Activated CD4-positive, alpha-beta T cell treated with anti-CD3 and anti-CD28 coated beads, Interleukin-2, Interleukin-6, amounts not matched to agents 100 ng/mL and 50 ng/mL, durations not matched to agents 16 hours and 8 hours (primary cell): ENCODE measurements around the gene LRRC4C.

Source experiments
- DNase-seq: peaks from one replicate; pipeline ENCODE4 v3.0.0-alpha.2; 2020

The LRRC4C gene

DNA sequence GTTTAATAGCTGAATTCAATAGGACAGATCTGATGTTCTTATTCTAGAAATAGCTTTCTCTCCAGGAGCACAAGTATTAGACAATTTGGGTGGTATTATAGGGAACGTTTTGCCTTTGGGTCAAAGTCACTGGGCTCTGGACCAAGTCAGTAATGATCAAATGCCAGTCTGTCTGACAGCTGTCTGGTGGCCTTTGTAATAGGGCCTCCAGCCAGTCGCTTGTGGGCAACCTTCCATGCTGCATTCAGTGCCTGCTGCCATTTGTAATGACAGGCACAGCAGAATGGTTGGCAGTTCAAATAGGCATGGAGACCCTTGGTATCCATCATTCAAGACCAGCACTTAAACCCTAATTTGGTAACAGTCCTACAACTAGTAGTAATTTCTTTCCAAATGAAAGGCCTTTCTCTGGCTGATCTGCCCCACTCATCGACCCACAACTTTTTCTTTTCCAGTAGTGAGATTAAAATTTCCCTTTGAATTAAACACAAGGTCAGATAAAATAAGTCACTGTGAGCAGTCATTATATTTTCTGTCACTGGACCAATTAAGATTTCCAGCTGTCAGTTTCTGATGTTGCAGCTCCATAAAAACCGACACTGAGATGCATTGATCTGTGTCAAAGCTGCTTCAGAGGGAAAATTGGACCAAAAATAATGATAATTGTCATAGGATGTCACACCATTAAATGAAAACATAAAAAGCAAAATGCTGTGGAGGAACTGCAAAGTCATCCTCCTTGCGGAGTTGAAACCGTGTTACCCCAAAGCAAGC lies 1038.1 kb downstream of the LRRC4C start:
- DNase-seq: no peak

DNA sequence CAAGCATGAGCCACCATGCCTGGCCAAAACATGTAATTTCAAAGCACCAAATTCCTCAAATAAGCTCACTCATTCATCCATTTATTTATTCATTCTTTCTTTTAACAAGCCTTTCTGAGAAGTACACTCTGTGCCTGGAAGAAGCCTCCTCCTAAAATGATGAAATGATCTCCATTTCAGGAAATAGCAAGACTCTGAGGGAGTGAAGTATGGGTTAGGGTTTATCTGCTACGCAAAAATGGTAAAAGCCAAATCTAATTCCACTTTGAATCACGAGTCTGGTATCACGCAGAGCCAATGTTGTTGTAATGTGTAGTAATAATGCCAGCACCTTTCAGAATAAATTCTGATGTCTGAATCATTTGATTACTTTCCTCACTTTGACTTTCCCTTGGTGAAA lies 1041.8 kb downstream of the LRRC4C start:
- no peak for DNase-seq

DNA sequence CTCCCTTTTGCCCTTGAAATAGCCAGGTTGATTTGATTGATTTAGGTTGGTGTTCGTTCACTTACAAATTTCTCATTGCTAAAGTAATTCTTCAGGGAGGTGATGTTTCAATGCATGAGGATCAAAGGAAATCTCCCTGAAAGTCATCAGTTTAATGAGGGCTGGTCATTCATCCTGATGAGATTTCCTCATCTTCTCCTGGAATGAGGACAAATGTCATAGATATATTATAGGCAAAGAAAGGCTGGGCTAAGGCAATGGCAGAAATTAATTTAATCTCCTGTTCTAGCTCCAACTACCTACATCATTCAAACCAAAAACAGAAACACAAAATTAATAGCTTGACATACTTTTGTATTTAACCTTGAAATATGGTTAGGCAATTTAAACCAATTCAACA lies 1052.1 kb downstream of the LRRC4C start:
- DNase-seq: no peak

DNA sequence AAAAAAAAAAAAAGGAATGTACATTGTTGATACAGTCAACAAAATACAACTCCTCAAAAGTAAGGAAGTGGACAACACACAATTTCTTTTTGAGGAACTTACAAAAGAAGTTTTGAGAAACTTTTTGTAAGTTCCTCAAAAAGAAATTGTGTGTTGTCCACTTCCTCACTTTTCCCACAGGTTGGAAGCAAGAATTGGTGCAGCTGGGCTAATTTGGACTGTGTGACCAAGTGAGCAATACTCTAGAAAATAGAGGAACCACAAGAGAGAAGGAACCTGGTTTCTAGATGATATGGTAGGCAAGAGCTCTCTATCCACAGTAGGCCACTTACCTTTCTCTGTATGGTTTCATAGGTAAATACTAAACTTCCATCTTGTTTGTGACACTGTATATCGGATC lies 1053.8 kb downstream of the LRRC4C start:
- DNase-seq: no peak

DNA sequence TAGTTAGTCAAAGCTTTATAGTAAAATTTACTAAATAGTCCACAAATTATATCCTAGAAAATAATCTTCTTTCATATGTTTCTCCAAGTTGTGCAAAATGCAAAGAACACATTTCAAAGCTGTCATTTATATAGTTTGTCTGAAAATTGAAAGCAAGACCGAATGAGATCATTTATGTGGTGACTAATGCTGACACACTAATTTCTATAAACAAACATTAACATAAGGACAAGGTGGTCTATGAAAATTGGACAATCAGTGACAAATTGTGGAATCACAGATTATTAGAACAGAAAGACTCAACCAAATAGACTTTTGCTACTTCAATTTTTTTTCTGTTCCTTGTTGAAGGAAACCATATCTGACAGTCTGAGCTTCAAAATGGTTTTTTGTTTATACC lies 1056.1 kb downstream of the LRRC4C start:
- no peak for DNase-seq

- DNase-seq: no peak
Observed at GRCh38 chr11:40401132-40401853, 1058.2 kb downstream of the LRRC4C start.

- DNase-seq: no peak
Observed at GRCh38 chr11:40397141-40397540, 1062.3 kb downstream of the LRRC4C start.

GRCh38 chr11:40393511-40393910 lies 1065.9 kb downstream of the LRRC4C start:
- no peak for DNase-seq

- DNase-seq: no peak
Observed at GRCh38 chr11:40391679-40392078, 1067.8 kb downstream of the LRRC4C start.

DNA sequence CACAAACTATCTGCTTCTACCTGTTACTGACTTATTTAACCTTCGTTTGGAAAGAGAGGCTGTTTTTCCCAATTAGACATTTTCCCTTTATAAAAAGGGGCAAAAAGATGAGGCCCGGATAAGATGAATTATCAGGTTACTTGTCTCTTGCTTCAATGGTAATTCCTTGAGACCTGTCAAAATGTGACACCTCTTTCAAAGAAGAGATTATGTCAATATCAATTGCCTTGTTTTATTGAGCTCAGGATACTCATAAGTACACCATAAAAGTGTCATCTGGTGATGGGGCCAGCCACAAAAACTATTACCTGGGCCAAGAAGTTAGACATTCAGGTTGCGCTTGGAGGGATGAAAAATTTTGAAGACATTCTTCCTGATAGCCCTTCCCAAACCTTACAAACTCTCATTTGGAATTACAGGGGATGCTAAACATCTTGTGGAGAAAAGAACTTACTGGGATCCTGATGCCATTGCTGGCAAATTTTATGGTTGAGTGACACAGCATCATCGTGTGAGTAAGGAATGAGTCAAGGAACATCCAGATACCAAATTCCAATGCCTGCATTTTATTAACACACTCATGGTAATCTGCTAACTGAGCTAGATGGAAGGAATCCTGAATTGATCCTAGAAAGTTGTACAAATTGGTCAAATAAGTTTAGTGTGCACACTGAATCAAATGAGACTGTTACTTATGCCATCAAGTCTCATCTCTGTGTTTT lies 1071.2 kb downstream of the LRRC4C start:
- DNase-seq: no peak

DNA sequence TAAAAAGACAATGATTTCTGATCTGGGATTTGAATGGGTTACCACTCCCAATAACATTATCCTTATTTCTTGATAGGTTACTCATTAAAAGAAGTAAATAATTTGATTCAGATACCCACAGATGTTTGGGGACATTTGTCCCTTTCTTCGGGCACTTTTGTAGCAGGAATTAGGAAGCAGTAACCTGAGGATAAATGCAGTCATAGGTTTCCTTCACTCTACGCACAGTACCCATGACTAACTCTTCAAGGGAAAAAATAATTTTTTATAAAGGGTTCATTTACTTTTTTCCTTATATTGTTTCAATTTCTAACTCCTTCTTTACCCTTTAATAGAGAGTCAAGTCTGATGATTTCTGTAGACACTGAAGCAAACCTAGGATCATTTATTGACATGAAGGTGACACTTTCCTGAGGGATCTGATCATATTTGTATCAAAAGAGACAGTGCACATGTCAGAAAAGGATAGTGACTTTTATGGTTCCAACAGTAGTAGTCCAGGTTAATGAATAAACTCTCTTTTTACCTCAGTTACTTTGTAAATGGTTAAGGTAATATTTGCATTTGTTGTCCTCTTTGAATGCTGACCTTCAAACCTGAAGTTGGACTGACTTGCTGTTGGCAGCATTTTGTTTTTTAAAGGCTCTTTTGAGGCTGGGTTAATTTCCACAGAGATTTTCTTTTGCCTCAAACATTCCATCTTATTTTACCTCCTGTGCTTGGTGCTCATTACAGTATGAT lies 1072.0 kb downstream of the LRRC4C start:
- no peak for DNase-seq

DNA sequence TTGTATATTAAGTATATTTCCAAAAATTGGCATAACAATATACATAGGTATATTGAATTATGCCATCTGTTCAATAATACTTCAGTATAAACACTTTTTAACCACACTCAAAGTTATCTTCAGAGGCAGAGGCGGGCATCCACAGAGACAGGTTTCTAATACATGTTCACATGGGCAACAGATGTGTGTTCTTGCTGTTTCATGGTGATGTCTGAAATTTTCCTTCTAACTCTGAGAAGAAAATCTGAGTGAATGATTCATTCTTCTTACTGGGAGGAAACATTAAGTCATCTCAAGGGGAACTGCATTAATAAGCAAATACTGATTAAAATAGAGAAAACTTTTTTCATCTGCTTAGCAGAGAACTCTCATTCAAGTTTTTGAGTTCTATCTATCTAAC lies 1074.5 kb downstream of the LRRC4C start:
- DNase-seq: no peak

- no peak for DNase-seq
Observed at GRCh38 chr11:40381481-40381880, 1078.0 kb downstream of the LRRC4C start.

GRCh38 chr11:40380835-40381234 lies 1078.6 kb downstream of the LRRC4C start:
- DNase-seq: no peak

- no peak for DNase-seq
Observed at GRCh38 chr11:40376331-40376730, 1083.1 kb downstream of the LRRC4C start.

DNA sequence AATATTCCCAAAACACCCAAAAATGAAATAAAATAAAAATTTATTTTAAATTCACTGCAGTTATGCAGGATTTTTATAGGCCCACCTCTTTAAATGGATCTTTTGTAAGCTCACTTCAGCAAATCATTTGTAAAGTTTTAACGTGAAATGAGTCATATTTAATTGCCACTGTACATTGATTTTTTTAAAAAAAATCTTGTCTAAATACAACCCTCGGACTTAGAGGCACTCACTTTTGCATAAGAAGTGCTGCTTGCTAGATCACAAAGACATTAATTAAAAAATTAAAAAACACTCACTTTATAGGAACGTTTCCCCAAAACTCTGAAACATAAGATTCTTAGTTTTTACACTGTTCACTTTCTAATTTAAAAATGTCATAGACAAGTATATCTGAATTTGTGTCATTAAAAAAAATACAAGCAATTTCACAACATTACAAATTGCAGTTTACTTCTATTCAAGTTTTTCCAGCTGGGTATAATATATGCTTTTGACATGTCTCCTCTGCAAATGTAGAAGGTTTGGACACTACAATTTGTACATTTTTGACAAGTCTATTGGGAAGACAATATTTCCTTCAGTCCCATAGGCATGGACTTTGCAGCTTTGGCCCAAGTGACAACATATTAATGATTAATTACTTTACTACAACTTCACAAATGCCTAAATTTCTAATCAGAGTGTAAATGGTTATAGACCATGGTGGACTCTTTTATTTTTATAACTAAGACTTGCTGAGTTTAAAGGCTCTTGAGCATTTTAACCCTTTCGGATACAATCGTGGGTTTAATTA lies 1088.4 kb downstream of the LRRC4C start:
- DNase-seq: no peak

DNA sequence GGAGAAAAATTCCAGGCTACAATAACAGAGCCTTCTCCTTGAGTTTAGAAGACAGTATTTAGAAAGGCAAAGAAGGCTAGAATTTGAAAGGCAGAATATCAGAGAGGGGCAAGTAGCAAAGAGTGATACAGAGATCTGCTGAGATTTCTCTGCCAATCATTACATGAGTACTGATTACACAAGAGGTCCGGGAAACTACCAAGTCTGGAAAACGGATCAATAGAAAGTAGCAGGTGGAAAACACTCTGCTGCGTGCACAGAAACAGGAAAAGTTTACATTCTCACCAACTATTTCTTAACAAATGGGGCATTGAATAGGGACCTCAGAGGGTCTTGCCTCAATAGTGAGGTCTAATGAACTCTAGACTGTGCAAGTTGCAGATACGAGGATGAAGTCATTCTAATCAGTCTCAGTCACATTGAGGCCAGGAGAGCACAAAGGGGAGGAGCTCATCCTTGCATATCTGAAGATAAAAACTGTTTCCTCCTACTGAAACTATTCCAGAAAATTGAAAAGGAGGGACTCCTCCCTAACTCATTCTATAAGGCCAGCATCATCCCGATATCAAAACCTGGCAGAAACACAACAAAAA lies 1099.2 kb downstream of the LRRC4C start:
- DNase-seq: no peak

GRCh38 chr11:40354121-40354520 lies 1105.3 kb downstream of the LRRC4C start:
- no peak for DNase-seq

GRCh38 chr11:40340911-40341310 lies 1118.5 kb downstream of the LRRC4C start:
- DNase-seq: no peak

DNA sequence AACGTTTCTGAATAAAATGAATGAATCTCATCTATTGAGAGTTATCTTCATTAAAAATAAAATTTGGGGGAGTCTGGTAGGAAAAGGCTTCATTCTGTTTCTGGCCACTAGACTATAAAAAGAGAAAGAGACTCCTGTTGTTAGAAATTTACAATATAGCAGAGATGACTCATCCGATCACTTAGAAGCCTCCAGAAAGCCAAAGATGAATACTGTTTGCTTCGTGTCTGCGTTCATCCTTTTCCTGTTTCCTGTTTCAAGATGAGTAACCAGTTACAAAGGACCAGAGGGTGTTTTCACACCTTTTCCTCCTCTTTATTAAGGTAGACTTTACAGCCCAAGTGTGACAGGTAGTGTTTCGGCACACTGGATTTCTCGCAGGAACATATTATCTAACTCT lies 1120.7 kb downstream of the LRRC4C start:
- peak; percentile 17 for DNase-seq

GRCh38 chr11:40338062-40338461 lies 1121.4 kb downstream of the LRRC4C start:
- DNase-seq: no peak

DNA sequence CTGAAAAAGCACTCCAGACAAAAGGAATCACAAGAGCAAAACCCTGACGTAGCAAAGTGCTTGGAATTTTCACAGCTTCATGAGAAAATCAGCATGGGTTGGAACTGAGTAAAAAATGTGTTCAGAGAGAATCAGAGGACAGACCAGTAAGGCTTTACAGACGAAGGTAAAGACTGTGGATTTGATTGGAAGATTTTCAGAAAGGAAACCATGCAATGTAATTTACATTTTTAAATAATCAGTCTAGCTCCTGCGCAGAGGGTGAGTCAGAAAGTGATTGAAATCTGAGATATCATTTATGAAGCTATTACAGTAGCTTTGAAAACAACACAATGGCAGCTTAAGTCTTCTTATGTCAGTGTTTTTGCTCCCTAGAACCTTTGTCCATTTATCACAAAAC lies 1122.3 kb downstream of the LRRC4C start:
- no peak for DNase-seq
